Neural cell (in vitro differentiated cells): Measurements from ENCODE around the gene FYN.

Experiments
- CTCF ChIP-seq: fragments of 450-650 bp; IDR thresholded peaks from 2 replicates; pipeline ENCODE4 v1.5.1; 2014; ENCODE audit warnings: antibody characterized with exemption, mild to moderate bottlenecking, moderate library complexity; ENCODE audit not compliant: poor library complexity, severe bottlenecking
- EZH2 ChIP-seq: fragments of 200-600, 300-800 bp; shearing (Covaris generic), sonication (generic); IDR thresholded peaks from 2 replicates; pipeline ENCODE4 v1.6.1; 2014; ENCODE audit warnings: antibody characterized with exemption, low read length, borderline replicate concordance, mild to moderate bottlenecking; ENCODE audit not compliant: insufficient read depth, poor library complexity, severe bottlenecking
- RAD21 ChIP-seq: fragments of 450-650 bp; conservative IDR thresholded peaks from 2 replicates; pipeline ENCODE4 v1.6.1; 2014; ENCODE audit warnings: antibody characterized with exemption, mild to moderate bottlenecking, moderate library complexity
- REST ChIP-seq: IDR thresholded peaks from 2 replicates; pipeline ENCODE4 v1.6.1; 2012; ENCODE audit warnings: borderline replicate concordance
- SMC3 ChIP-seq: fragments of 450-650 bp; conservative IDR thresholded peaks from 2 replicates; pipeline ENCODE4 v1.6.1; 2014; ENCODE audit warnings: antibody characterized with exemption, mild to moderate bottlenecking, moderate library complexity; ENCODE audit not compliant: poor library complexity

- no peak for TF ChIP-seq RAD21
- no peak for TF ChIP-seq CTCF
- no peak for TF ChIP-seq REST
- no peak for TF ChIP-seq SMC3
- TF ChIP-seq EZH2 = no peak
Observed at GRCh38 chr6:111746983-111747382, 126.3 kb downstream of the FYN start.
